GM18505 (cell line): ENCODE measurements around the gene CD8B.
"Not testable (repeated sequence)": the region's sequence is repeated elsewhere in the genome, so short reads cannot be mapped to it uniquely, and the experiment has no call there.

ENCODE experiments used
- ATAC-seq: cut with Tn5 transposase; IDR thresholded peaks from one replicate; pipeline ENCODE4 v1.9.1; 2021; ENCODE audit not compliant: unreplicated experiment
- POLR2A ChIP-seq: IDR thresholded peaks from 4 replicates; pipeline ENCODE4 v1.6.1; 2011; ENCODE audit warnings: borderline replicate concordance; ENCODE audit not compliant: insufficient read depth, insufficient read length; ENCODE audit errors: extremely low read depth

CD8B gene

DNA sequence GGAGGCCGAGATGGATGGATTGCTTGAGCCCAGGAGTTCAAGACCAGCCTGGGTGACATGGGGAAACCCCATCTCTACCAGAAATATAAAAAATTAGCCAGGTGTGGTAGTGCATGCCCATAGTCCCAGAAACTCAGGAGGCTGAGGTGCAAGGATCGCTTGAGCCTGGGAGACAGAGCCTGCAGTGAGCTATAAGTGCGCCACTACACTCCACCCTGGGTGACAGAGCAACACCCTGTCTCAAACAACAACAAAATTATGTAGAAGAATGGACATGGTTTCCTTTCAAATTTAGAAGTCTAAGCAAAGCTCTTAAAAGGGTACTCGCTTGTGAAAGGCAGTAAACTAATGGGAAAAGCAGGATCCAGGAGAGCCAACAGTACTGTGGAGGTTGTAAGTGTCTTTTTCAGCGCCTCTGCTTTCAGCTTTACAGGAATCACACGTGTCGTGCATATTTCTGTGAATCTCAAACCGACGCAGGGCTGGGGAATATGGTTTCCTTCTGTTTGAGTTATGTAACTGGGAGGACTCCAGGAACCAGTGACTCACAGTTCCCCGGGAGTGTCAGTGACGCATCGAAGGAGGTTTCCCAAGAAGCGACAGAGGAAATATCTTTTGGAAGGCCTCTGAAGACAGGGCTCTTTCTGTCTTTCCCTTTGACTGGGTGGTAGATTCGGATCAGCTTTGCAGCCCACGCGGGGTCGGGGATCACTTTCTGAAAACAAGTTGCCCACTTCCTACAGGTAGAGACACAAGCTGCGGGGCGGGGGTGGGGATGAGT, 24.6 kb downstream of the CD8B start:
- not testable (repeated sequence) for ATAC-seq

DNA sequence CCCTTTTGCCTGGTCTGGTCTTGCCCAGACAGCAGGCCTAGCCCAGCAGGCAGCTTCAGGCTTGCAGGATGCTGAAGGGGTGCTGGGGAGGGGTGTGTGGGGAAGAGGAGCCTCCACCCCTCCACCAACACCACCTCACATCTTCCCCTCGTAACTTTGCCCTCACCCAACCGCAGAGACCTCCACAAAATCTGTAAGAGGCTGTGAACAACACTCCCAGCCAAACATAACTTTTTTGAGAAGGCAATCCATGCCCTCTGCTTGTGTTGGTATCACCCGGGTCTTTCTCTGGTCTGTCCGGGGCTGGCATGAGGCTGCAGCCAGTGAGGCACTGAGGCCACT, 26.2 kb downstream of the CD8B start:
- ATAC-seq, result not testable (repeated sequence)

DNA sequence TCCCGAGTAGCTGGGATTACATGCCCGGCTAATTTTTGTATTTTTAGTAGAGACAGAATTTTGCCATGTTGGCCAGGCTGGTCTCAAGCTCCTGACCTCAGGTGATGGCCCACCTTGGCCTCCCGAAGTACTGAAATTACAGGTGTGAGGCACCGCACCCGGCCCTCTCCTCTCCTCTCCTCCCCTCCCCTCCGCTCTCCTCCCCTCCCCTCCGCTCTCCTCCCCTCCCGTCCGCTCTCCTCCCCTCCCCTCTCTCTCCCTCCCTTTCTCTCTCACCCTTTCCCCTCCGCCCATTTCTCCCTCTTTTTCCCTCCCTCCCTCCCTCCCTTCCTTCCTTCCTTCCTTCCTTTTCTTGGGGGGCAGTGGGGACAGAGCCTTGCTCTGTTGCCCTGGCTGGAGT, 28.4 kb downstream of the CD8B start:
- no peak for TF ChIP-seq POLR2A
- no peak for ATAC-seq

DNA sequence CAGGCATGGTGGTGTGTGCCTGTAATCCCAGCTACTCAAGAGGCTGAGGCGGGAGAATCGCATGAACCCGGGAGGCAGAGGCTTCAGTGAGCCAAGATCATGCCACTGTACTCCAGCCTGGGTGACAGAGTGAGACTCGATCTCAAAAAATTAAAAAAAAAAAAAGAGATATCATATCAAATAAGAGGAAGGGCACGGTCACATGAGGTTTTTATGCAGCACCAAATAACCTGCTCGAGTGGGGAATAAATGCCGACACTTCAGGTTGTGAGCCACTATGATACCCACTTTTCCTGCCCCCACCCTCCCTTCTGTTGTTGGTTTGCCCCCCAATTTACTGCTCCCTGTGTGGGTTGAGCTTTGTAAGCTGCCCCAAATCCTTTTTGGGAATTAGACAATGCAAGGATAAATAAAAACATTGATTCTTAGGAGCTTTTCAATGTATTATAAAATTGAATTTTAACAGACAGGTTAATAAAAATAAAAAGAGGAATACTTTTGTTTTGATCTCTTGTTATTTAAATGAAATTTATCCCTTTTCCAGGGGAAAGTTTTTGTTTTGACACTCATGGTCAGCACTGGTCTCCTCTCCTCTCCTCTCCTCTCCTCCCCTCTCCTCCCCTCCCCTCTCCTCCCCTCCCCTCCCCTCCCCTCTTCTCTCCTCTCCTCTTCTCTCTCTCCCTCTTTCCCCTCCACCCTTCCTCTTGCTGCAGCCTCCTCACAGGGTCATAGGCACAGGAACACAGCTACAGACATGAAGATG, 29.2 kb downstream of the CD8B start:
- no peak for ATAC-seq
- no peak for TF ChIP-seq POLR2A

DNA sequence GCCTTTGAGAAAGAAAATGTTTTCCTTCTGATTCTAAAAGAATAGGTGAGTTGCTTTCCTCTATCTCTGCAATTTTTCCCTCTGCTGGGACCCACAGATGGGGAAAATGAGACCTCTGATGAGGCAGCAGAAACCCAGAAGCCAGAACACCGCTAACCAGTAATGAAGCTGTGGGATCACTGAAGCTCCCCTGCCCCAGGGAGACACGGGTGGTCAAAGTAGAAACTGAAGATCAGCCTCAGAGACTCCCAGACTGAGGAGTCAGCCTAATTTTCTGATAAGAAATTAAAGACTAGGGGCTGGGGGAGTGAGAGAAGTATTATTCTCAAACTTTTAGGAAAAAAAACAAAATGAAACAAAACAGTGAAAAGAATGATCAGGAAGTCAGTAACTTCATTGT, 30.1 kb downstream of the CD8B start:
- TF ChIP-seq POLR2A, result no peak
- no peak for ATAC-seq

DNA sequence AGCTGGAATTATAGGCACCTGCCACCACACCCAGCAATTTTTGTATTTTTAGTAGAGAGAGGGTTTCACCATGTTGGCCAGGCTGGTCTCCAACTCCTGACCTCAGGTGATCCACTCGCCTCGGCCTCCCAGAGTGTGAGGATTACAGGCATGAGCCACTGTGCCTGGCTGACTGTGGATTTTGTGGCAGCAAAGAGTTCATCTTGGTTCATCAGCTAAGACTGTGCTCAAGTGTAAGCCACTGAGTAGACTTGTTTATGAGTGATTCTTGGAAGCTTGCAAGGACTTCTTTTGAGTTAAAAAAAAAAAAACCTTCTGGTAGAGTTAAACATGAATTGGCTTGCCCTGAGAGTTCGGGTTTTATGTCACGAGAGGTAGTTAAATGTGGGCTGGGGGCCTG, 34.7 kb downstream of the CD8B start:
- ATAC-seq, result no peak

DNA sequence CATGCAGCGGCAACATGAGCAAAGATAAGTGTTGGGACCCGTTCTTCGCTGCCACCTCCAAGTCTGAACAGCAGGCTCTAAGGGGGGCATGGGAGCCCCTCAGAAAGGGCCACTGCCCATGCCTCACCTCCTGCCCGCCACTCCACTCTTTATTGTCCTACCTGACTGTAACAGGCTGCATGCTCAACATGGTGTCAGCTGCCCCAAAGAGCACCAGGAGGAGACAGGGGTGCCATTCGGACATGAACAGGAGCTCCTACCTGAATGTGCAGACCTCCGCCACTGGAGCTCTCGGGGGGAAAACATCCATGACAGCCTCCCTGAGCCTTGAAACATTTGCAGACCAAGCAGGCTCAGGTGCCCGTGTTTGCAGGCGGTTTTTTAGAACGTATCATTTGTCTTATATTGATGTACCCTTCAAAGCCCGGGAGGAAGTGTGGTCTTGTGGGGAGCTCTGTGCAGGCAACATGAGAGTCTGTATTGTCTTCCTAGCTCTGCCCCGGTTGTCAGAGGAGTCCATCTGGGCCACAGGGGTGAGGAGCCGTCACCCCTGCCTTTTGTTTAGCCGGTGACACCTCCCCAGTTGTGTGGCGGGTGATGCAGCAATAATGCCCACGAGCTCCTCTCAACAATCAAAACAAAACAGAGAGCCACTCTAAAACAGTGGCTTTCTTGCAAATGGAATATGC, 35.8 kb downstream of the CD8B start:
- no peak for ATAC-seq
- TF ChIP-seq POLR2A, result no peak

More for the DNA sequence above, 34.7 kb downstream of the CD8B start:
- no peak for TF ChIP-seq POLR2A

DNA sequence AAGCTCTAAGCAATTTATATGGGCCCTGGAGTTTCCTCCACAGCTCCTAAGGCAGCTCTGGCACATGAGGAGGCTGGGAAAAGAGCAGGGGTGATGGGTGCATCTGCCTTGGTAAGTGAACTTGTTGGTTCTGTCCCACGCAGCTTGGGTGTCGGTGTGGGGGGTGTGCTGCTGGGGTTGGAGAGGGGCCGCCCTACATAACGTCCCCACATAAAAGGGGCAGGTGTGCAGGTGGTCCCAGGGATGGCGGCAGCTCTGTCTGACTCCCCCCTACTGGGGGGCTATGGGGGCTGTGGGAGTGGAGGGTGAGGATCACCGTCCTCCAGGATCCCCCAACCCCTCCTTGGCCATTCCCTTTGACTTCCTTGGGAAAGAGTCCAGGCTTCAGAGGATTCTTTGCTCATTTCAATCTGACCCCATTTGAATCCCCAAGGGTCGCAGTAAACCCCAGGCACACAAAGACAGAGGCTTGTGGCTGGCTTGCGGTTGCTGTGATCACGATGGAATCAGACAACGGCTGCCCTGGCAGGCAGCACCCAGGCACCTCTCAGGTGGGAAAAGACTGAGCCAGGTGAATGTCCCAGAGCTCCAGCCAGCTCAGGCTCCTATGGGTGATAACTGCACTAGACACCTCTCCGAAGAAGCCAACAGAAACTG, 36.5 kb downstream of the CD8B start:
- no peak for ATAC-seq
- TF ChIP-seq POLR2A, result no peak

DNA sequence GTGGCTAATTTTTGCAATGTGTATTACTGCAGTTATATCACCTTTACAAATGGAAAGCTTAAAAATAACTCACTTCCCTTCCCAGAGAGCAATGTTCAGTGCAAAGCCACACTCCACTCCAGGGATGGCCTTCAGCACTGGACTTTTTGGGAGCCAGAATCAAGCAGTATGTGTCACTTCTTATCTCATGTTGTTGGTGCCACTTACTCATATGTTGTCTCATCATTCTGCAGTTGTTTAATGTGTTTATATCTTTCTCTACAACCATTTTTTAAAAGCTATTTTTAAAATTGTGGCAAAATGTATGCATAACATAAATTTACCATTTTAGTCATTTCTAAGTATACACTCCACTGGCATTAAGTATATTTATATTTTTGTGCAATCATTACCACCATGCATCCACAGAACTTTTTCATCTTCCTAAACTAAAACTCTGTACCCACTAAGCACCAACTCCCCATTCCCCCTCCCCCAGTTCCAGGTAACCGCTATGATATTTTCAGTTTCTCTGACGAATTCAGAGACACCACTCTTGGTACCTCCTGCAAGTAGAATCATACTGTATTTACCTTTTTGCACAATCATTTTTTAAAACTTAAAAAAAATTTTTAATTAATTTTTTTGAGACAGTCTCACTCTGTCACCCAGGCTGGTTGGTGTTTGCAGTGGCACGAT, 38.9 kb downstream of the CD8B start:
- ATAC-seq, result no peak

DNA sequence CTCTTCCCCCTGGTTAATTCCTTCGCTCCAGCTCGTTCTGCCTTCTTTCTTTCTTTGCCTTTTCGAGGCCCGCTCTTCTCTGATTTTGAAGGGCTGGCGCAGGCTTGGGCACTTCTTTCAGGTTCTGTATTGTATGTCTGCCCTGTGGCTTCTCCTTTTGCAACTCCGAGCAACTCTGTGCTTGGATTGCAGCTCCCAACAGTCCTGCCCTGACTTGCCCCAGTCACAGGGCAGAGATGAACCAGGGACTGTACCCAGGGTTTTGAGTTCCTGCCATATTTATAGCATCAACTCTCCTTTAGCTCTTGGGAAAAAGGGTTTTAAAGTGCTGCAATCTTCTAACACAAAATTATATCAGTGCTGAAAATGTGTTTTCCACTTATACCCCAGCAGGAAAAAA, 39.8 kb downstream of the CD8B start:
- no peak for ATAC-seq
- no peak for TF ChIP-seq POLR2A

More for the DNA sequence above, 38.9 kb downstream of the CD8B start:
- no peak for TF ChIP-seq POLR2A

DNA sequence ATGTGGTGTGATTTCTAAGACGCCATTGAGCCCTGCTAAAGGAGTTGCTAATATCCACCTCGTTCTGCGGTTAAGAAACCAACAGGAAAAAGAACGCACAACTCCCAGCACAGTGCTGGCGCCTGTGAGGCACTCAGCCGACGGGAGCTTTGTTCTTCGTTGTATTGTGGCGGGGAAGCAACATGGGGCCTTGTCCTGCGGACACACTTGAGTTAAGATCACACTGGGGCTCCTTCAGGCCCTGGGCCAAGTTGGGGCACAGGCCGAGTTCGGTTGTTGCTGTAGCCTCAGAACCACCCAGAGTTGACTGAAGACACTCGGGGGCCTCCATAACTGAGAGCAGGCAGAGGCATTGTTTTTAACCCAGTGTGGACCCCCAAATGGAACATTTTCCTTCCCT, 40.4 kb downstream of the CD8B start:
- no peak for ATAC-seq
- no peak for TF ChIP-seq POLR2A

DNA sequence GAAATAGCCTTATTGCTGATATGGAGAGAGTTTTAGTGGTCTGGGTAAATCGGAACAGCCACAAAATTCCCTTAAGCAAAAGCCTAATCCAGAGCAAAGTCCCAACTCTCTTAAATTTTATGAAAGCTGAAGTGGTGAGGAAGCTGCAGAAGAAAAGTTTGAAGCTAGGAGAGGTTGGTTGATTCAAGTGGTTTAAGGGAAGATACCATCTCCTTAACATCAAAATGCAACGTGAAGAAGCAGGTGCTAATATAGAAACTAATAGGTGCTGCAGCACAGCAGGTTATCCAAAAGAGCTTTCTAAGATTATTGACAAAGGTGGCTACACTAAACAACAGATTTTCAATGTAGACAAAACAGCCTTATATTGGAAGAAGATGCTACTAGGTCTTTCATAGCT, 42.7 kb downstream of the CD8B start:
- ATAC-seq, result no peak
- TF ChIP-seq POLR2A, result no peak
